GM21423 (cell line): ENCODE data around the gene SF3B6.

ENCODE experiments used
- ATAC-seq: cut with Tn5 transposase; IDR thresholded peaks from one replicate; pipeline ENCODE4 v1.9.1; 2021; ENCODE audit warnings: mild to moderate bottlenecking, moderate library complexity; ENCODE audit not compliant: unreplicated experiment

Gene SF3B6

GRCh38 chr2:24021122-24021998 lies 54.8 kb downstream of the SF3B6 start:
- ATAC-seq, result no peak

GRCh38 chr2:24020244-24020643 lies 55.9 kb downstream of the SF3B6 start:
- ATAC-seq, result no peak

GRCh38 chr2:24019729-24020128 lies 56.4 kb downstream of the SF3B6 start:
- ATAC-seq, result no peak

GRCh38 chr2:24018241-24018640 lies 57.9 kb downstream of the SF3B6 start:
- no peak for ATAC-seq

GRCh38 chr2:24017711-24018110 lies 58.4 kb downstream of the SF3B6 start:
- ATAC-seq, result no peak
